Activated naive CD4-positive, alpha-beta T cell treated with anti-CD3 and anti-CD28 coated beads, Interleukin-2, amount 50 U/mL, for 16 hours (primary cell): Measurements from ENCODE around the gene PGAP6.
"Not testable (repeated sequence)": the region's sequence is repeated elsewhere in the genome, so short reads cannot be mapped to it uniquely, and the experiment has no call there.

Source experiments
- DNase-seq: peaks from one replicate; pipeline ENCODE4 v3.0.0-alpha.2; 2020

The PGAP6 gene, protein sequence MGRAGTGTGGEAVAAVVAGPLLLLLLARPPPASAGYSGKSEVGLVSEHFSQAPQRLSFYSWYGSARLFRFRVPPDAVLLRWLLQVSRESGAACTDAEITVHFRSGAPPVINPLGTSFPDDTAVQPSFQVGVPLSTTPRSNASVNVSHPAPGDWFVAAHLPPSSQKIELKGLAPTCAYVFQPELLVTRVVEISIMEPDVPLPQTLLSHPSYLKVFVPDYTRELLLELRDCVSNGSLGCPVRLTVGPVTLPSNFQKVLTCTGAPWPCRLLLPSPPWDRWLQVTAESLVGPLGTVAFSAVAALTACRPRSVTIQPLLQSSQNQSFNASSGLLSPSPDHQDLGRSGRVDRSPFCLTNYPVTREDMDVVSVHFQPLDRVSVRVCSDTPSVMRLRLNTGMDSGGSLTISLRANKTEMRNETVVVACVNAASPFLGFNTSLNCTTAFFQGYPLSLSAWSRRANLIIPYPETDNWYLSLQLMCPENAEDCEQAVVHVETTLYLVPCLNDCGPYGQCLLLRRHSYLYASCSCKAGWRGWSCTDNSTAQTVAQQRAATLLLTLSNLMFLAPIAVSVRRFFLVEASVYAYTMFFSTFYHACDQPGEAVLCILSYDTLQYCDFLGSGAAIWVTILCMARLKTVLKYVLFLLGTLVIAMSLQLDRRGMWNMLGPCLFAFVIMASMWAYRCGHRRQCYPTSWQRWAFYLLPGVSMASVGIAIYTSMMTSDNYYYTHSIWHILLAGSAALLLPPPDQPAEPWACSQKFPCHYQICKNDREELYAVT

DNA sequence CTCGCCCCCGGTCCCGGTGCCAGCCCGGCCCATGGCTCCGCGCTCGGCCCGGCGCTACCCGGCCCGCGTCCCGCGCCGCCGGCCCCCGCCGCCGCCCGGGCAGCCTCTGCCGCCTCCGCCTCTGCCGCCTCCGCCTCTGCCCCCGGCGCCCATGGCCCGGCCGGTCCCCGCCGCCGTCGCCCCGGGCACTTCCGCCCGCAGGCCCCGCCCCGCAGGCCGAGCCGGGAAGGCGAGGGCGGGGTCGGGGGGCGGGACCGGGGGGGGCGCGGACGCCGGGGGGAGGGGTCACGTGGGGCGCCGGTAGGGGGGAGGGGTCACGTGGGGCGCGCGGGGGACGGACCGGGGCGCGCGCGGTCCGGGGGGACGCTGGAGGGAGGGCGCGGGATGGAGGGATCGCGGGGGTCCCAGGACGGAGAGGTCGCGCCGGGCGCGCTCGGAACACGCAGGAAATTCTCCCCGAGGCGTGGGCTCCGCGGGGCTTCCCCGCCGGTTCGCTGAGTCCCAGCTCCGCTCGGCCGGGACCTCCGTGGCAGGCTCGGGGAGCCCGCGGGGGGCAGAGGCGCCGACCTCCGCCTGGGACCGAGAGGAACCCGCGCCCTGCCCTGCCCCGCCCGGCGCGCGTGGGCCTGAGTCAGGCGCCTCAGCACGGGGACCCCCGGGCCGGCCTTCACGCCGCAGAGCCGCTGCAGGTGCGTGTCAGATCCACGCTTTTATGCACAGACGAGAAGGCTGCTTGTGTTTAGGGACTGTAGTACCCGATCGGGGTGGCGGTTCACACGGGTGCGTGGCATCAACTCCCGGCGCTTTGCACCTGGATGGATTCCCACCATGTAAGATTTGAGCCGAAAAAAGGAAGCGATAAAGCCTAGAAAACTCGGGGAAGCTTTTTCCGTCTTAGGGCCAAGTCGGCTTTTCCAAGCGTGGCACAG lies at the start of gene PGAP6:
TSS of gene PGAP6 (minus strand) at position 190 of the 929 bp plus-strand sequence. CDS start at position 33, 157 bp downstream.
- peak; percentile 64 for DNase-seq

DNA sequence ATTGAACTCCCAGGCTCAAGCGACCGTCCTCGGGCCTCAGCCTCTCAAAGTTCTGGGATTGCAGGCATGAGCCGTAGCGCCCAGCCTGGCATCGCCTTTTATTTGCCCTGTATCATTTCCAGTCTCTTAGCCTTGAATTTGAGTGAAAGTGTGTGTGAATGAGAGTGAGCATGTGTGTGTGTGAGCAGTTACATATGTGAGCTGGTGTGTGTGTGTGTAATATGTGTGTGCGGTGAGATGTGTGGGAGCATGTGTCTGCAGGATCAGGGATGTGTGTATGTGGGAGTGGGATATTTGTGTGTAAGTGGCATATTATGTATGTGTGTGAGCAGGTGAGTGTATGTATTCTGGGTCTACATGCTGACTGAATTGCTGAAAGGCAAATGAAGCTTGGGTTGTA lies 49.1 kb upstream of the PGAP6 start:
- no peak for DNase-seq

DNA sequence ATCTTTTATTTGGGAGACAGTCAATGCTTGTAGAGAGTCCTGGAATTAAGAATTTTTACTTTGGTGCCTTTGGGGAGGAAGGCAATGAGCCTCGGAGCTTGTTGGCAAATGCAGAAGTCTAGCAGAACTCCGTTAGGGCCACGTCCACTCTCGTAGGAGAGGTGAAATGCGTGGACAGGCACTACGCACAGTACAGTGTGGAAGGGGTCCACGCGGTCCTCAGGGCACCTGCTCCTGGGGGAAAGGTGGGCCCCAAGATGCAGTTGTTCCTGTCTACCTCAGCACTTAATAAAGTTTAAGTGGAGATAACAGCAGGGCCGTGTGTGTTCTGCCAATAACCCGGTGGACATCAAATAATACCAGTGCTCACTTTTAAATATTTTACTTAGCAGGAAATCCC lies 45.5 kb upstream of the PGAP6 start:
- DNase-seq = no peak

DNA sequence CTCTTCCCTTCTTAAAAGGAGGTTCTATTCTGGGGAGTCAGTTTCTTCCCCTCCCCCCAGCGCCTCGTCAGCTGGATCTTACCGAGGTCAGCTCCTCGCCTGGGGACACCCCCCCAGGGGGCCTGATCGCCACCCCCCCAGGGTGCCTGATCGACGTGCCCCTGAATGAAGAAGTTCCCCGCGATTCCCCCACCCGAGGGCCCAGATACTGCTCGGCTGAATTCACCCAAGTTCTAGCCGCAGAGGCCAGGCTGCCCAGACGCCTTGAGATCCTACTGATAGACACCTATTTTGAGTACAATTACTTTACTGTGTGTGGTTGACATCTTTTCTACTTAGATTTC lies 45.1 kb upstream of the PGAP6 start:
- DNase-seq = no peak

DNA sequence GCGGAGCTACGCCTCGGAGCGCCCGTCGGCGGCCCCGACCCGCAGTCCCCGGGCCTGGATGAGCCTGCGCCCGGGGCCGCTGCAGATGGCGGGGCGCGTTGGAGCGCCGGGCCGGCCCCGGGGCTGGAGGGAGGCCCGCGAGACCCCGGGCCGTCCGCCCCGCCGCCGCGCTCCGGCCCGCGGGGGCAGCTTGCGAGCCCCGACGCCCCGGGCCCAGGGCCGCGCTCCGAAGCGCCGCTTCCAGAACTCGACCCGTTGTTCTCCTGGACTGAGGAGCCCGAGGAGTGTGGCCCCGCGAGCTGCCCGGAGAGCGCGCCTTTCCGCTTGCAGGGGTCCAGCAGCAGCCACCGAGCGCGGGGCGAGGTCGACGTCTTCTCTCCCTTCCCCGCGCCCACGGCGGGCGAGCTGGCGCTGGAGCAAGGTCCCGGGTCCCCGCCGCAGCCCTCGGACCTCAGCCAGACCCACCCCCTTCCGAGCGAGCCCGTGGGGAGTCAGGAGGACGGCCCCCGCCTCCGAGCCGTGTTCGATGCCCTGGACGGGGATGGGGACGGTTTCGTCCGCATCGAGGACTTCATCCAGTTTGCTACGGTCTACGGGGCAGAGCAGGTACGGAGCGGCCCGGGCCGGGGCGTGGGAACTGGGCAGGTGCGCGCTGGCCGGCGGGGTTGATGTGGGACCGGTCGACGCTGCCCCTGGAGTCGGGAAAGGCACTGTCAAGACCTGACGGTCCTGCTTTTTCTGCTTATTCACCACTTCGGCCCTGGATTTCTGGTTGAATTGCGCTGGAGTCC lies 44.5 kb upstream of the PGAP6 start:
- DNase-seq = no peak

DNA sequence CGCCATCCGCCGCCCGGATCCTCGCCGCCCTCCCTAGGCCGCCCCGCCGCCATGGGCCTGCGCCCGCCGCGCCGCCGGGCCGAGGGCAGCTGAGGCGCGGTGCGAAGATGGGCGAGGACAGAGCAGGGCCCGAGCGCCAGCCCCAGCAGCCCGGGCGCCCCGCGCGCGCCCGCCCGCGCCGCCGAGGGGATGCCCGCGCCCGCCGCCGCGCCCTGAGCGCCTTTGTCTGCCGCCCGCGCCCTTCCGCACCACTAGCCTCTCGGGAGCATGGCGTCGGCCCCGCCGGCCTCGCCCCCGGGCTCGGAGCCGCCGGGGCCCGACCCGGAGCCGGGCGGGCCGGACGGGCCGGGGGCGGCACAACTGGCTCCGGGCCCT lies 43.9 kb upstream of the PGAP6 start:
- DNase-seq = peak; percentile 56

DNA sequence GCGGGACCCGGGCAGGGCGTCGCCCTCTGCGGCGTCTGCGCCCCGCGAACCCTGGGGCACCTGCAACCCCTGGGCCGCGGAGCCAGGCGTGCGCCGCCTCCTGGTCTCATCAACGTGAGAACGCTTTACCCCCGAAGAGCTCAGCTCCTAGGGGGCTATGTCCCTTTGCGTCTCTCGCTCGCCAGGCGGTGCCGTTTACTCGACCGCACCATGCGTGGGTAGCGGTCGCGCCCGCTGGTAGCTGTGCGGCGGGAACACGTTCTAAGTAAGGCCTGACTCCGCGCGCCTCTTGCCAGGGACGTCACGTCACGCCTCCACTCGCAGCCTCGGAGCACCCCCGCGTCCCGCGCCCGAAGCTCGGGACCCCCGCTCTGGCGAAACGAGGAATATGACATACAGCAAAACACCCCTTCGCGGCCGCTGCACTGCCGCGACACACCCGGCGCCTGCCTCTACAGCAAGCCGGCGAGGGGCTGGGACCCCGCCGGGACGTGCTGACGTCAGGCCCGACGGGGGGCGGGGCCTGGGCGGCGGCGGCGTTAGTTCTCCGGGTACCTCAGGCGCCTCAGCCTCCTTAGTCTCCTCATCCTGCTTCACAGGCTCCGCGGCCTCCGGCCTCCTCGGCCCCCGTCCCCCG lies 43.4 kb upstream of the PGAP6 start, which contains the start of gene RAB11FIP3:
TSS of gene RAB11FIP3 (plus strand) at position 568 of the 637 bp plus-strand sequence. CDS start 358 bp downstream, outside the sequence.
- DNase-seq = peak; percentile 87

DNA sequence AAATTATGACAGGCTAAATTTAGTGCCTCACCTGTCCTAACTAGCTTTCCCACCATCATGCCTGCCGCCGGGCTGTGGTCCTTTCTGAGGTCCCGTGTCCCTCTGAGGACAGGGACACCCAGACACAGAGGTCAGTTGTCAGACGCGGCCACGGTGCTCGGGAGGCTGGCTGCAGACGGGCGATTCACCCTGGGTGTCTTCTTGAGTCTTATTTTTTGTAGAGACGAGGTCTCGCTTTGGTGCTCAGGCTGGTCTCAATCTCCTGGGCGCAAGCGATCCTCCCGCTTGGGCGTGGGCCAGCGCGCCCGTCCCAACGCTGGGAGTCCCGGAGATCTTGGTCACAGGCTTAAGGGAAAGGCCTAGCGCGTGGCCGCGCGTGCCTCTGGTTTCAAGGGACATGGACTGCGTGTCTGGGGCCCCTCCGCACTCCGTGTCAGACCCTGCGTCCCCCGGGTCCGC lies 42.9 kb upstream of the PGAP6 start:
- DNase-seq = no peak

DNA sequence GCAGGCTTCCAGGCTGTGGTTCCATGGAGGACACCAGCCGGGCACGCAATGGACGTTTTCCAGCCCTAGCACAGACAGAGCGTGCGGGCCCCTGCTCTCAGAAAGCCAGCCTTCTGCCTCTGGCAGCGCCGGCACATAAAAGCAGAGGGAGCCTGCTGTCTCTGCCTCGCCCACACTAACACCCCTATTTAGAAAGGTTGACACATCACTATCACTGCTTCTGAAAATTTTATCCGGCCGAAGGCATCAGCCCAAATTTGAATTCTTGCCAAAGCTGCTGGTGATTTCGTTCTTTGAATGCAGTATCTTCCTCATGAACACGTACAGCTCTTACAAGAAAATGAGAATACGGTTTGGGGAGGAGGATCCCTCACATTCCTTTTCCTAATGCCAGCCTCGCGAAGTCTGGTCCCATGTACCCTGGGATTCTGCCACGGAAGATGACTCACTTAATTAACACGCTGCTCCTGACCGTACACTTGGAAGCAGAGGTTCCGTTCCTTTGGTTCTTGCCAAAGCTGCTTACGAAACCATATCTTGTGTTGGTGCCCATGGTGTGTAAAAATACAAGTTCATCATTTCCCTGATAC lies 42.4 kb upstream of the PGAP6 start:
- no peak for DNase-seq

DNA sequence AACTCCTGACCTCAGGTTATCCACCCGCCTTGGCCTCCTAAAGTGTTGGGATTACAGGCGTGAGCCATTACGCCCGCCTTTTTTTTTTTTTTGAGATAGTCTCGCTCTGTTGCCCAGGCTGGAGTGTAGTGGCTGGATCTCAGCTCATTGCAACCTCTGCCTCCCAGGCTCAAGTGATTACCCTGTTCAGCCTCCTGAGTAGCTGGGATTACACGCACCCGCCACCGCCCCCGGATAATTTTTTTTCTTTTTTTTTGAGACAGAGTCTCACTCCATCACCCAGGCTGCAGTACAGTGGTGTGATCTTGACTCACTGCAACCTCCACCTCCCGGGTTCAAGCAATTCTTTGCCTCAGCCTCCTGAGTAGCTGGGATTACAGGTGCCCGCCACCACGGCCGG lies 40.4 kb upstream of the PGAP6 start:
- DNase-seq = not testable (repeated sequence)

DNA sequence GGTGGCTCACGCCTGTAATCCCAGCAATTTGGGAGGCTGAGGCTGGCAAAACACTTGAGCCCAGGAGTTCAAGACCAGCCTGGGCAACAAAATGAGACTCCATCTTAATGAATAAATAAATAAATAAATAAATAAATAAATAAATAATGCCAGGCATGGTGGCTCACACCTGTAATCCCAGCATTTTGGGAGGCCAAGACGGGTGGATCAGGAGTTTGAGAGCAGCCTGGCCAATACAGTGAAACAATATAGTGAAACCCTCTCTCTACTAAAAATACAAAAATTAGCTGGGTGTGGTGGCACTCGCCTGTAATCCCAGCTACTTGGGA lies 33.4 kb upstream of the PGAP6 start:
- not testable (repeated sequence) for DNase-seq

DNA sequence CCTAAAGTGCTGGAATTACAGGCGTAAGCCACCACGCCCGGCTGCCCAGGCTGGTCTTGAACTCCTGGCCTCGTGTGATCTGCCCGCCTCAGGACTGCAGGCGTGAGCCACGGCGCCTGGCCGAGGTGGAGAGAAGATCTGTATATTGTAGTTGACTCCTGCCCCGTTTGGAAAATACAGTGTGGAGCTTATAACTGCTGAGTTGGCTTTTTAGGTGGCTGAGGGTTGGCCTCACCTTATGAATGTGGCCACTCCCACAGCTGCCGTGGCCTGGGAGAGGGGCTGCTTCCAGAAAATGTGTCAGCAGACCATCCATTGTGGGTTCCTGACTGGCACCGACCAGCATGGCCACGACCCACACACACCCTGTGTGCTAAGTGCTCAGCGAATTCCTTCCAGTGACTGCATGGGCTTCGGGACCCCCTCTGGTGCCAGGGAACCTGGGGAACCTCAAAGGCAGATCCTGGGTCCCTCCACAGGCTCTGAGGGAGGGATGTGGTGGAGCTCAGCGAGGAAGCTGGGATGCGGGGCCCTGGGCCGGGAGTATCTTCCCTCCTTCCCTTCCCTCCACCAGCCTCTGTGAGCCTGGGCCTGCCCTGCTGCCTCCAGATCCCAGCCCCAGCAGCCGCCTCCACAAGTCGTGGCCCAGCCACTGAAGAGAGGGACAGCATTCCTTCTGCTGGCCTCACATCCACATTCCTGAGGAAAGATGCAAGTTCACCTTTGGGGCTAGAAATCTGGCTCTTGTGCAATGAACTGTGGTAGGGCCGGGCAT lies 32.8 kb upstream of the PGAP6 start:
- DNase-seq = no peak

DNA sequence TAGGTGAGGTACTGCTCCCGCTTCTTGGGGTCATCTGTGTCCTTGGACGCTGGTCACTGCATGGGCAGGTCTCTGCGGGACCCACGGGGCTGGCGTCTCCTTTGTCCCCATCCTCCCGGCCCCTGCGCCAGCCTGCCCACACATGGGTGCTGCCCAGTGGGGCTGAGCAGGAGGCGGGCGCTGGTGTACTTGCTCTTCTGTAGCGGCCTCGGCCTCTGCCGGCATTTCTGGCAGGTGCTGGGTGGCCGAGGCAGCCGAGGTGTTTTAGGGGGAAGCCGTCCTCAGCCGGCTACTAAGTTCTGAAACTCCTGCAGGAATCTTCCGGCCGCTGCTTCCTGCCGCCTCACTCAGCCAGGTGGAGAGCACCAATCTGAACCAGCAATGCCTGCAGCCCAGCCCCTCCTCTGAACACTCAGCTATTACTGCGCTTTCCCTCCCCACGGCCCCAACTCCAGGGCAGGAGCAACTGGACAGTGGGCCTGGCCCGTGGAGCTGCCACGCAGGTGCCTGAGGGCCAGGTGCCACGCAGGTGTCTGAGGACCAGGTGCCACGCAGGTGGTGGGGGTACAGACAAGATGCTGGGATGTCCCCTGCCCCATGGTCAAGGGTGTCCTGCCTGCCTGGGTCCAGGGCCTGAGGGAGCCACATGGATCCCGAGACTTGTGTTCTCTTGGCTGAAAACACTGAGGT lies 29.9 kb upstream of the PGAP6 start:
- no peak for DNase-seq

DNA sequence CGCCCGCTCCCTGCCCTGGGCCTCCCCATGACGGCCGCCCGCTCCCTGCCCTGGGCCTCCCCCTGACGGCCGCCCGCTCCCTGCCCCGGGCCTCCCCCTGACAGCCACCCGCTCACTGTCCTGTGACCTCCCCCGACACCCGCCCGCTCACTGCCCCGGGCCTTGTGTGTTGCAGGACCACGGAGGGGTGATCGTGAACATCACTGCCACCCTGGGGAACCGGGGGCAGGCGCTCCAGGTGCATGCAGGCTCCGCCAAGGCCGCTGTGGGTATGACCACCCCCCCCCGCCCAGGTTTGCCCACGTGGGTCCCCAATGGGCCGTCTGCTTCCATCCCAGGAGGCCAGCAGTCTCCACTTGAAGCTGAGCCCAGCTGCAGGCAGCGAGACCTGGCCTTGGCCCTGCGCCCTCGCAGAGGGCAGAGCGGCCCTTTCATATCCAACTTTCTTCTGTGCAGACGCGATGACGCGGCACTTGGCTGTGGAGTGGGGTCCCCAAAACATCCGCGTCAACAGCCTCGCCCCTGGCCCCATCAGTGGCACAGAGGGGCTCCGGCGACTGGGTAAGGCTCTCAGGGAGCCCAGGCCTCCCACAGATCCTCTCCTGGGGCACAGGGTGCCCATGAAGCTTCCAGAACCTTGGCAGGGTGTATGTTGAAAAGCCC lies 28.9 kb upstream of the PGAP6 start:
- no peak for DNase-seq

DNA sequence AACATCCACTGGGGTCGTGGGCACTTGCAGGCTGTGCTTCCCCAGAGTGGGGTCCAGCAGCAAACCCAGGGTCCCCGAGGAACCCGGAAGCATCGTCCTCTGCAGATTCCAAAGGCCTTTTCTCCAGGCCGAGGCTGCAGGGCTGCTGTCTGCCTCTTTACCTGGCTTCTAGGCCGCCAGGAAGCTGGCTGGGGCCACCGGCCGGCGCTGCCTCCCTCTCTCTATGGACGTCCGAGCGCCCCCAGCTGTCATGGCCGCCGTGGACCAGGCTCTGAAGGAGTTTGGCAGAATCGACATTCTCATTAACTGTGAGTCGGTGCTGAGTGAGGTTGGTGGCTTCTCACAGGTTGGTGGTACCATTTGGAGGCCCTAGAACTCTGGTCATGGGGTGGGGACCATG lies 25.5 kb upstream of the PGAP6 start:
- DNase-seq = no peak

DNA sequence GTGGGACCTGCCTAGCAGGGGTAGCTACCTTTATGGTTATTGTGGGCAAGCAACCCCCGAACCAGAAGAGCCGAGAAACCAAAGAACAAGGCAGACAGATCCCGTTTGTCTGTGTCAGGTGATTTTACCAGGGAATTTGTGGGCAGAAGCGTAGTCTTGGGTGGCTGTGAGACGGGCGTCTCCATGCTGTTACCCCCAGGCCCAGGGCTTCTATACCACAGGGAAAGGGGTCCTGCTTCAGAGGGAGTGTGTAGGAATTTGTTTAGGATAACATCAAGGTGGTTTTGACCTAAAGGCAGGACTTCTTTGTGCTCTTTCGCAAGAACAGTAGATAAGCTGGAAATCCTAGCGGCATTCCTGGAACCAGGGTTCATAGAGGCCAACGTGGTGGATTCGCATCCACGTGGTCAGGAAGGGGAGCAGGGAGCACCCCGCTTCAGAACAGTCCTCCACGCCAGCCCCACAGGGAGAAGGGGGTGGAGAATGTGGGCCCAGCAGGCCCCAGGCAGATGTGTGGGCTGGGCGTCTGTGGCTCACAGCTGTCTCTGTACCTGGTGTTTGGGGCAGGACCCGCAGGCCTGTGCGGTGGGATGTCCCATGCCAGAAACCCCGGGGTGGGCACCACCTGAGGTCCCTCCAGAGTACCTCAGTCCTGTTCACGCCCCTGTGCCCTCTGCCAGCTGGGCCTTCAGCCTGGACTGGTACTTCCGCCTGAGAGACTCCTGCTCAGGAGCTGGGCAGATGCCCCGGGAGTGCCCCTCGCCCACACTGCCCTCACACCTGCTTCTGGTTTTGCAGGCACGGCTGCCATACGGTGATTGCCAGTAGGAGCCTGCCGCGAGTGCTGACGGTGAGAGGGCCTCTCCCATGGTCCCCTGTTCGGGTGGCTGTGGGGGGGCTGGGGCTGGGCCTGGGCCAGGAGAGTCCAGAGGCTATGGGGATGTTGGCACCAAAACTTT lies 24.0 kb upstream of the PGAP6 start:
- no peak for DNase-seq

DNA sequence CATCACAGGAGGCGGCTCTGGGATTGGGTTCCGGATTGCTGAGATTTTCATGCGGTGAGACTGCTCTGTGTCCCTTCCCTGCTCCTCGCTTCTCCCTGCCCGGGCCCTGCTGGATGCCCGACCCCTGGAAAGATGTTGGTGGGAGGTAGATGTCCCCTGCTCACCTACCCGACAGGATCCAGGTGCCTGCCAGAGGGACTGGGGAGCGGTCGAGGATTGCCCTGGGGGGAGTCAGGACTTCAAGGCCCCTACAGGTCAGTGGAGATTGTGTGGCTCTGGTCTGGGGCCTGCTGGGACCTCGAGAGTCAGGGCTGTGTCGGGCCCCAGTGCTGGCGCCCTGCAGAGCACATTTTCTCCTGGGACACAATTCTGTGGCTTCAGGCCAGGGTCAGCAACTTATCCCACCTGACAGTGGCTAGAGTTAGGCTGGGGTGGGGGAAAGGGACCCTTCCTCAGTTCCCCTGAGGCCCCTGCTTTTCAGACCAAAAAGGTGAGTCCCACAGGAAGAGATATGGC lies 23.3 kb upstream of the PGAP6 start:
- no peak for DNase-seq
